GM19240 (cell line): ENCODE measurements around the gene CEACAM18.

Experiments
- DNase-seq: peaks from one replicate; pipeline ENCODE4 v3.0.0; 2011; ENCODE audit warnings: low spot score; ENCODE audit not compliant: insufficient read length

CEACAM18 gene

GRCh38 chr19:51531349-51532315 lies 53.3 kb downstream of the CEACAM18 start, which contains the start of gene SIGLEC6:
Gene SIGLEC6 (minus strand): TSS chr19:51531670. CDS start chr19:51531648, 22 bp downstream.
- no peak for DNase-seq

- DNase-seq = no peak
Observed at GRCh38 chr19:51535535-51535934, 57.2 kb downstream of the CEACAM18 start.

- no peak for DNase-seq
Observed at GRCh38 chr19:51539821-51540366, 61.6 kb downstream of the CEACAM18 start.
